Fibroblast of lung (primary cell): ENCODE data around the gene MOSMO. TPM values are rescaled to one million over a fixed set of nuclear protein-coding genes. Genes with fewer than 3 reads are reported as not detected.
"Not testable (repeated sequence)": the region's sequence is repeated elsewhere in the genome, so short reads cannot be mapped to it uniquely, and the experiment has no call there.

Source experiments
- DNase-seq, 2 donors: peaks; one replicate each; pipeline versions ENCODE4 v3.0.0 to v3.0.0-alpha.2; 2010; ENCODE audit warnings: low read depth in 2 of 2
- H2AFZ ChIP-seq: 2 replicates; pipeline ENCODE4 v1.5.1; 2012; ENCODE audit warnings: low read length, control low read depth, inconsistent platforms
- H3K27ac ChIP-seq: 2 replicates; pipeline ENCODE4 v1.5.1; 2011; ENCODE audit warnings: low read length, control low read depth; ENCODE audit not compliant: insufficient read depth
- H3K27me3 ChIP-seq: 2 replicates; pipeline ENCODE4 v1.5.1; 2011; ENCODE audit warnings: mild to moderate bottlenecking, low read length; ENCODE audit not compliant: control insufficient read depth, insufficient read depth
- H3K36me3 ChIP-seq: 2 replicates; pipeline ENCODE4 v1.5.1; 2011; ENCODE audit warnings: low read length; ENCODE audit not compliant: control insufficient read depth, insufficient read depth
- H3K4me1 ChIP-seq: 2 replicates; pipeline ENCODE4 v1.5.1; 2011; ENCODE audit warnings: low read length; ENCODE audit not compliant: control insufficient read depth, insufficient read depth; ENCODE audit errors: extremely low read depth
- H3K4me2 ChIP-seq: 2 replicates; pipeline ENCODE4 v1.5.1; 2011; ENCODE audit warnings: low read length, control low read depth; ENCODE audit not compliant: insufficient read depth; ENCODE audit errors: extremely low read depth
- H3K4me3 ChIP-seq, 4 experiments: fragments of 200-600 bp in 1 of 4; sonication (generic) in 1 of 4; replicated peaks in 1 of 4; 2 replicates each; pipeline ENCODE4 v1.5.1; 2011 to 2016; ENCODE audit warnings: low read length in 4 of 4, low read depth in 3 of 4, mild to moderate bottlenecking in 3 of 4, control low read depth in 2 of 4, inconsistent platforms in 1 of 4, mixed read lengths in 1 of 4; ENCODE audit not compliant: insufficient read depth in 1 of 4; ENCODE audit errors: control extremely low read depth in 1 of 4
- H3K79me2 ChIP-seq: 2 replicates; pipeline ENCODE4 v1.5.1; 2012; ENCODE audit warnings: mild to moderate bottlenecking, low read length, inconsistent platforms; ENCODE audit not compliant: control insufficient read depth, insufficient read depth
- H3K9ac ChIP-seq: 2 replicates; pipeline ENCODE4 v1.5.1; 2011; ENCODE audit warnings: mild to moderate bottlenecking, low read length, control low read depth; ENCODE audit not compliant: insufficient read depth
- H3K9me3 ChIP-seq: 2 replicates; pipeline ENCODE4 v1.5.1; 2012; ENCODE audit warnings: low read depth, low read length; ENCODE audit not compliant: control insufficient read depth, insufficient read depth
- H4K20me1 ChIP-seq: 2 replicates; pipeline ENCODE4 v1.5.1; 2011; ENCODE audit warnings: low read length; ENCODE audit not compliant: control insufficient read depth, insufficient read depth; ENCODE audit errors: extremely low read depth
- CTCF ChIP-seq, 2 donors: IDR thresholded peaks in 1 of 2; conservative IDR thresholded peaks in 1 of 2; 1 replicate in 1 of 2; 2 replicates in 1 of 2; pipeline ENCODE4 v1.5.1; 2011 to 2012; ENCODE audit warnings: low read length in 2 of 2, control low read depth in 1 of 2, inconsistent platforms in 1 of 2, low read depth in 1 of 2, mild to moderate bottlenecking in 1 of 2
- EZH2 ChIP-seq: IDR thresholded peaks from 2 replicates; pipeline ENCODE4 v1.5.1; 2012; ENCODE audit warnings: low read length, control low read depth, mild to moderate bottlenecking; ENCODE audit errors: missing control alignments
- polyA plus RNA-seq, 2 donors: library from polyadenylated mRNA; depleted of rRNA in 1 of 2; stranded (reverse) in 1 of 2; unstranded in 1 of 2; fragments of >200 nt; gene quantifications; 2 replicates each; pipeline ENCODE4 v1.2.1, GENCODE V29; 2011 to 2012; ENCODE audit warnings: missing spikeins in 1 of 2
- total RNA-seq: library from RNA; depleted of rRNA; stranded (reverse); fragments of >200 nt; gene quantifications from 2 replicates; pipeline ENCODE4 v1.2.1, GENCODE V29; 2014

MOSMO gene
- total and polyA plus RNA-seq, 2 donors (not counting 1 experiment from before 2014, with no cell fraction given): 13.7 to 14.0 TPM

GRCh38 chr16:22124583-22125284 is 116.8 kb downstream of the MOSMO start:
- Histone ChIP-seq H3K27ac (no peak overlapping the region), H3K36me3 (no peaks in the 10 kb centered on the region), H4K20me1 (no peaks in the 10 kb centered on the region), H3K4me2 (no peak overlapping the region), H3K9ac (no peak overlapping the region), H3K4me1 (no peaks in the 10 kb centered on the region), H3K9me3 (no peaks in the 10 kb centered on the region), H3K27me3 (no peaks in the 10 kb centered on the region), H2AFZ (no peak overlapping the region), H3K4me3 (no peak overlapping the region), H3K79me2 (no peaks in the 10 kb centered on the region)
- DNase-seq: no peak
- TF ChIP-seq EZH2: no peak
- no peak for TF ChIP-seq CTCF (conservative IDR thresholded peaks at IDR 0.05 in 1 of 2, IDR thresholded peaks at IDR 0.05 in 1 of 2; ENCODE audit: low read depth in 1 of 2, low read length in 2 of 2)

- no peak overlapping the region for H3K4me3 ChIP-seq
- TF ChIP-seq CTCF (conservative IDR thresholded peaks at IDR 0.05 in 1 of 2, IDR thresholded peaks at IDR 0.05 in 1 of 2; ENCODE audit: low read depth in 1 of 2, low read length in 2 of 2) (no peak), EZH2 (no peak)
- no peaks in the 10 kb centered on the region for H3K9me3 ChIP-seq
- H3K27me3 ChIP-seq: no peaks in the 10 kb centered on the region
- H2AFZ ChIP-seq: no peak overlapping the region
- no peak overlapping the region for H3K9ac ChIP-seq
- no peak overlapping the region for H3K27ac ChIP-seq
- H4K20me1 ChIP-seq: no peaks in the 10 kb centered on the region
- H3K4me2 ChIP-seq: no peak overlapping the region
- H3K4me1 ChIP-seq: no peaks in the 10 kb centered on the region
- H3K79me2 ChIP-seq: no peaks in the 10 kb centered on the region
- no peak for DNase-seq
- H3K36me3 ChIP-seq: no peaks in the 10 kb centered on the region
Measured at GRCh38 chr16:22126037-22126558, 118.2 kb downstream of the MOSMO start.

- not testable (repeated sequence) for H4K20me1 ChIP-seq, H3K36me3 ChIP-seq, DNase-seq, H3K9ac ChIP-seq, H3K27ac ChIP-seq, H3K27me3 ChIP-seq, H3K4me1 ChIP-seq, H3K4me3 ChIP-seq, H2AFZ ChIP-seq, H3K4me2 ChIP-seq, H3K9me3 ChIP-seq, H3K79me2 ChIP-seq
Measured at GRCh38 chr16:22128537-22128936, 120.6 kb downstream of the MOSMO start.
